HG02852 (cell line): ENCODE measurements around the gene PHOSPHO2.

Experiments used
- ATAC-seq: cut with Tn5 transposase; IDR thresholded peaks from one replicate; pipeline ENCODE4 v1.9.1; 2021; ENCODE audit warnings: mild to moderate bottlenecking, moderate library complexity; ENCODE audit not compliant: unreplicated experiment

The PHOSPHO2 gene

GRCh38 chr2:169694113-169694893 is at the start of gene PHOSPHO2, which contains the start of gene CFAP210:
Gene PHOSPHO2, plus strand, starts transcription at chr2:169694469. Its CDS starts 6,503 bp downstream, at chr2:169700972.
Gene CFAP210, minus strand, starts transcription at chr2:169694405. Its CDS starts 78 bp downstream, at chr2:169694327.
- peak; percentile 98 for ATAC-seq

GRCh38 chr2:169647496-169647895 is 46.8 kb upstream of the PHOSPHO2 start:
- ATAC-seq = no peak

- no peak for ATAC-seq
Measured at GRCh38 chr2:169649278-169649677, 45.0 kb upstream of the PHOSPHO2 start.

- ATAC-seq = no peak
Measured at GRCh38 chr2:169653636-169654035, 40.6 kb upstream of the PHOSPHO2 start.

GRCh38 chr2:169656164-169656563 is 38.1 kb upstream of the PHOSPHO2 start:
- ATAC-seq = no peak

- no peak for ATAC-seq
Measured at GRCh38 chr2:169658877-169659276, 35.4 kb upstream of the PHOSPHO2 start.

GRCh38 chr2:169659320-169659719 is 34.9 kb upstream of the PHOSPHO2 start:
- no peak for ATAC-seq

GRCh38 chr2:169661265-169661664 is 33.0 kb upstream of the PHOSPHO2 start:
- ATAC-seq = no peak

- no peak for ATAC-seq
Measured at GRCh38 chr2:169662744-169663143, 31.5 kb upstream of the PHOSPHO2 start.

- ATAC-seq = no peak
Measured at GRCh38 chr2:169663247-169663646, 31.0 kb upstream of the PHOSPHO2 start.

GRCh38 chr2:169664600-169664977 is 29.7 kb upstream of the PHOSPHO2 start:
- no peak for ATAC-seq

- no peak for ATAC-seq
Measured at GRCh38 chr2:169664978-169665930, 29.0 kb upstream of the PHOSPHO2 start.

GRCh38 chr2:169667583-169667982 is 26.7 kb upstream of the PHOSPHO2 start:
- no peak for ATAC-seq

- ATAC-seq = no peak
Measured at GRCh38 chr2:169670215-169670651, 24.0 kb upstream of the PHOSPHO2 start.

- ATAC-seq = no peak
Measured at GRCh38 chr2:169670937-169671336, 23.3 kb upstream of the PHOSPHO2 start.

GRCh38 chr2:169672406-169672805 is 21.9 kb upstream of the PHOSPHO2 start:
- ATAC-seq = no peak

- no peak for ATAC-seq
Measured at GRCh38 chr2:169673106-169673505, 21.2 kb upstream of the PHOSPHO2 start.

- ATAC-seq = no peak
Measured at GRCh38 chr2:169673921-169674320, 20.3 kb upstream of the PHOSPHO2 start.

- ATAC-seq = no peak
Measured at GRCh38 chr2:169676357-169676756, 17.9 kb upstream of the PHOSPHO2 start.

GRCh38 chr2:169676850-169677249 is 17.4 kb upstream of the PHOSPHO2 start:
- ATAC-seq = no peak

GRCh38 chr2:169683054-169683424 is 11.2 kb upstream of the PHOSPHO2 start:
- no peak for ATAC-seq
